Naive thymus-derived CD4-positive, alpha-beta T cell (primary cell): ENCODE data around the gene MYL11. TPM values are rescaled to one million over a fixed set of nuclear protein-coding genes. Genes with fewer than 3 reads are reported as not detected.
"Not testable (repeated sequence)": the region's sequence is repeated elsewhere in the genome, so short reads cannot be mapped to it uniquely, and the experiment has no call there.

Experiments used
- ATAC-seq: fragments of 150-1000 bp; cut with Tn5 transposase; 2 replicates; pipeline ENCODE4 v1.10.0; 2021; ENCODE audit warnings: mild to moderate bottlenecking, moderate library complexity
- CTCF ChIA-PET: fragments of 350-600 bp; sonication (Branson Sonifier 250); formaldehyde crosslinking; loops from one replicate; lab custom pipeline; 2021; ENCODE audit warnings: antibody characterized with exemption; lab: Charles Lee
- POLR2A ChIA-PET: fragments of 350-600 bp; sonication (Branson Sonifier 250); formaldehyde crosslinking; loops from one replicate; lab custom pipeline; 2021; ENCODE audit warnings: antibody characterized with exemption, inconsistent platforms; lab: Charles Lee
- DNase-seq, 9 donors: peaks; one replicate each; pipeline versions ENCODE4 v3.0.0 to v3.0.0-alpha.2; 2020 to 2022; ENCODE audit warnings: mixed read lengths in 1 of 9
- H3K27ac ChIP-seq: one replicate; pipeline ENCODE4 v1.7.0; 2013; ENCODE audit warnings: mild to moderate bottlenecking, low read depth, low read length, moderate library complexity
- H3K27me3 ChIP-seq, 2 donors: one replicate each; pipeline ENCODE4 v1.7.0; 2013; ENCODE audit warnings: low read length in 2 of 2, mild to moderate bottlenecking in 2 of 2, moderate library complexity in 2 of 2; ENCODE audit not compliant: control insufficient read depth in 2 of 2, insufficient read depth in 2 of 2
- H3K36me3 ChIP-seq, 3 experiments: 1 replicate in 2 of 3; 2 replicates in 1 of 3; pipeline ENCODE4 v1.7.0; 2013; ENCODE audit warnings: low read length in 3 of 3, mild to moderate bottlenecking in 3 of 3, moderate library complexity in 1 of 3; ENCODE audit not compliant: insufficient read depth in 3 of 3, control insufficient read depth in 2 of 3
- H3K4me1 ChIP-seq, 2 donors: one replicate each; pipeline ENCODE4 v1.7.0; 2013; ENCODE audit warnings: low read length in 2 of 2, mild to moderate bottlenecking in 2 of 2, moderate library complexity in 1 of 2; ENCODE audit not compliant: control insufficient read depth in 2 of 2, insufficient read depth in 2 of 2
- H3K4me3 ChIP-seq: 2 replicates; pipeline ENCODE4 v1.7.0; 2013; ENCODE audit warnings: mild to moderate bottlenecking, low read length
- H3K9me3 ChIP-seq, 3 experiments: 1 replicate in 2 of 3; 2 replicates in 1 of 3; pipeline ENCODE4 v1.7.0; 2013; ENCODE audit warnings: low read length in 3 of 3; ENCODE audit not compliant: control insufficient read depth in 2 of 3
- H3K27ac Mint-ChIP-seq, 9 donors: one replicate each; pipeline ENCODE4 v1.8.0; 2020 to 2022; ENCODE audit warnings: mixed read lengths in 9 of 9, mild to moderate bottlenecking in 8 of 9, moderate library complexity in 5 of 9, inconsistent platforms in 2 of 9
- H3K27me3 Mint-ChIP-seq, 5 donors: one replicate each; pipeline ENCODE4 v1.8.0; 2021 to 2022; ENCODE audit warnings: mixed read lengths in 5 of 5, mild to moderate bottlenecking in 1 of 5
- H3K36me3 Mint-ChIP-seq, 5 donors: one replicate each; pipeline ENCODE4 v1.8.0; 2020 to 2022; ENCODE audit warnings: mixed read lengths in 5 of 5, mild to moderate bottlenecking in 3 of 5, inconsistent platforms in 1 of 5
- H3K4me1 Mint-ChIP-seq, 7 donors: one replicate each; pipeline ENCODE4 v1.8.0; 2020 to 2022; ENCODE audit warnings: mixed read lengths in 7 of 7, mild to moderate bottlenecking in 3 of 7, inconsistent platforms in 1 of 7
- H3K4me3 Mint-ChIP-seq, 10 donors: one replicate each; pipeline ENCODE4 v1.8.0; 2020 to 2022; ENCODE audit warnings: mild to moderate bottlenecking in 10 of 10, mixed read lengths in 10 of 10, moderate library complexity in 6 of 10, inconsistent platforms in 2 of 10
- H3K9me3 Mint-ChIP-seq, 11 donors: one replicate each; pipeline ENCODE4 v1.8.0; 2020 to 2022; ENCODE audit warnings: mixed read lengths in 11 of 11, mild to moderate bottlenecking in 4 of 11, inconsistent platforms in 1 of 11, moderate library complexity in 1 of 11
- intact Hi-C, 2 donors: fragments of 100-400 bp; cut with micrococcal nuclease; formaldehyde crosslinking; loops; one replicate each; pipeline ENCODE4 v1.15.1; 2023
- polyA plus RNA-seq, 2 donors: library from polyadenylated mRNA; unstranded; fragments of 300-500 nt; fragmentation: Illumina TruSeq; gene quantifications; one replicate each; pipeline ENCODE4 v1.2.3, GENCODE V29; 2021
- total RNA-seq, 6 experiments: library from RNA in 5 of 6; stranded (reverse) in 5 of 6; gene quantifications; 1 replicate in 5 of 6; 2 replicates in 1 of 6; pipeline ENCODE4 v1.2.3 and lab custom pipeline; 2021 to 2026

The MYL11 gene
- total and polyA plus RNA-seq, 7 experiments from 2014 or later, result 0.87 to 2.0 (median 1.6) TPM; not detected in 4

DNA sequence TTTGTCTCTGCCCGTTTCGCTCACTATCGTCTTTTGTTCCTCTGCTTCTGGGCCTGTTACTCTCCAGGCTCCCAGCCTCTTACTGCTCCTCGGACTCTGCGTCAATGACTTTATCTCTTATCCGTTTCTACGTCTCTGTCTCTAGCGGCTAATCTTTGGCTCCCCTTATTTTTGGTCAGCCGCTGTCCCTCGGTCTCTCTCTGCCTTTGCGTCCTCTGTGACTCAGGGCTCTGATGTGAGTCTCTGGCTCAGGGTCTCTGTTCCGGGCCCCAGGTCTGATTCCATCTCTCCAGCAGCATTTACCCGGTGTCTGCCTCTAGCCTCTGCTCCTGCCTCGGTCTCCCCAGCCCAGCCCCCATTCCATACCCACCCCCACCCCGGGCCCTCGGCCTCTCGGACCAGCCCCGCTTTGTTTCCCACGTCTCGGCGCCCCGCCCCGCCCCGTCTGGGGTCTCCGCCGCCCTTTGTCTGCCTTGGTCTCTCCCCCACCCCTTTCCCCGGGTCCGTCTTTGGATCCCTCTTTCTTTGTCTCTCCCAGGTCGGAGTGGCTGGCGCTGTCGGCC lies 20.1 kb downstream of the MYL11 start:
- peaks cover 0 to 18% (median 0%) of the 10 kb centered on the region in 3 experiments for H3K36me3 ChIP-seq
- peaks cover 10 to 22% of the 10 kb centered on the region in 2 donors for H3K4me1 ChIP-seq
- DNase-seq, result no peak
- ChIA-PET CTCF (interaction anchor here (0.8 to 1.3 kb wide), 3 partner anchors 12 to 15 kb away, joined by 3 to 5 read pairs (median 4); partner anchors contain the start of genes SEPTIN1 and ZNF771), POLR2A (interaction anchor here (0.7 to 14.0 kb wide), 11 partner anchors 10 to 329 kb away, joined by 3 to 254 read pairs (median 4); partner anchors contain the start of genes ALDOA, SEPTIN1, TBC1D10B and ZNF747)
- intact Hi-C loops, result loop anchor here (1.0 to 2.0 kb wide), 5 partner anchors 12 to 24 kb away; partner anchors contain the start of genes ZNF771 (in 2 of the 2), SEPTIN1 (in 1 of the 2) and TBC1D10B (in 1 of the 2)
- no peaks in the 10 kb centered on the region for H3K27me3 ChIP-seq
- Mint-ChIP-seq H3K27ac (peak overlapping the region; percentile 63 to 95 (median 83)), H3K9me3 (no peaks in the 10 kb centered on the region), H3K4me1 (peaks cover 20 to 34% (median 25%) of the 10 kb centered on the region in 7 donors), H3K36me3 (peaks cover 0 to 7% (median 4%) of the 10 kb centered on the region in 5 donors), H3K27me3 (no peaks in the 10 kb centered on the region), H3K4me3 (peak overlapping the region; percentile 51 to 92 (median 86))
- H3K4me3 ChIP-seq, result peak overlapping the region; percentile 80
- H3K9me3 ChIP-seq, result no peaks in the 10 kb centered on the region
- H3K27ac ChIP-seq, result peak overlapping the region; percentile 71
- no peak for ATAC-seq

DNA sequence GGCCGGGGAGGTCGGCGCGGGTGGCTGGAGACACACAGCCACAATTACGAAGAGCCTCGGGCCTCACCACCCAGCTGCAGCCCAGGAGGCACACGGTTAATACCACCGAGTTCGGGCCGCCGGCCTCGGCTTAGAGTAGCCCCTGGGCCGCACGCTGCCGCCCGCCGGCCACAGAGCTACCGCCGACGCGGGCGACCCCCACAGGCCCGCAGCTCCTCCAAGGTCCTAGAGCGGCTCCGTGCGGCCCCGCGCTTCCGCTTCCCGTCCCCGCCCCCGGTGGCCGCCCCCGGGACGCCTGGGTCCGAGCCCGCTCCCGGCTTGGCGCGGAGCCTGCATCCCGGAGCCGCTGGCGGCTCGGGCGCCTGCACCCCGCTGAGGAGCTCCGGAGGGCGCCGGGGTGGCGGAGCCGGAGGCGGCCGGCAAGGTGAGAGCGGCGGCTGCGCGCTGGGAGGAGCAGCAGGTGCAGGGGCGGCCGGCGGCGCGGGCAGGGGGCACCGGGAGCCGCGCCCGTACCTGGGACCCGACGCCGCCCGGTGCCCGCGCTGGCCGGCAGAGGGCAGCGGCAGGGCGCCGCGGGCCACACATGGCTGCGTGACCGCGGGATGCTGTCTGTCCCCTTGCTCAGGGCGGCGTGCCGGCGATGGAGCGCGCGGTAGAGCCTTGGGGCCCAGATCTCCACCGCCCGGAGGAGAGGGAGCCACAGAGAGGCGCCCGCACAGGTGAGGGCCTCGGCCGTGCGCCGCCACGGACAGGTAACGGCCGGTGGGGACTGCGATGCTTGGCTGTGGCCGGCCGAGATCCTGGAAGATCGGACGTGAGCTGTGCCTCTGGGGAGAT lies 20.8 kb downstream of the MYL11 start, which contains the start of gene ZNF48:
ZNF48 (plus strand) TSS at position 266 of the 837 bp plus-strand sequence; CDS start at position 641, 375 bp downstream.
- peak; percentile 33 to 72 (median 45) for DNase-seq
- Mint-ChIP-seq H3K4me1 (peaks cover 23 to 39% (median 32%) of the 10 kb centered on the region in 7 donors), H3K9me3 (no peaks in the 10 kb centered on the region), H3K27me3 (no peaks in the 10 kb centered on the region), H3K27ac (peak within 1 kb of the TSS; percentile 69 to 95 (median 83)), H3K4me3 (peak within 1 kb of the TSS; percentile 85 to 92 (median 88)), H3K36me3 (peaks cover 0 to 7% (median 4%) of the 10 kb centered on the region in 5 donors)
- Histone ChIP-seq H3K36me3 (peaks cover 0 to 18% (median 0%) of the 10 kb centered on the region in 3 experiments), H3K27ac (peak within 1 kb of the TSS; percentile 71), H3K4me3 (peak within 1 kb of the TSS; percentile 80), H3K9me3 (no peaks in the 10 kb centered on the region), H3K4me1 (peaks cover 14 to 22% of the 10 kb centered on the region in 2 donors), H3K27me3 (no peaks in the 10 kb centered on the region)
- POLR2A ChIA-PET, result interaction anchor here (0.7 to 14.0 kb wide), 13 partner anchors 9 to 330 kb away, joined by 3 to 254 read pairs (median 4); partner anchors contain the start of genes ALDOA, MYL11, SEPTIN1 and TBC1D10B
- CTCF ChIA-PET, result interaction anchor here (0.8 to 1.3 kb wide), 6 partner anchors 12 to 34 kb away, joined by 3 to 5 read pairs (median 4); partner anchors contain the start of genes DCTPP1, SEPTIN1 and ZNF771
- intact Hi-C loops, result loop anchor here (1.0 to 2.0 kb wide), 5 partner anchors 12 to 25 kb away; partner anchors contain the start of genes ZNF771 (in 2 of the 2), SEPTIN1 (in 1 of the 2) and TBC1D10B (in 1 of the 2)
- ATAC-seq, result peak; percentile 80

DNA sequence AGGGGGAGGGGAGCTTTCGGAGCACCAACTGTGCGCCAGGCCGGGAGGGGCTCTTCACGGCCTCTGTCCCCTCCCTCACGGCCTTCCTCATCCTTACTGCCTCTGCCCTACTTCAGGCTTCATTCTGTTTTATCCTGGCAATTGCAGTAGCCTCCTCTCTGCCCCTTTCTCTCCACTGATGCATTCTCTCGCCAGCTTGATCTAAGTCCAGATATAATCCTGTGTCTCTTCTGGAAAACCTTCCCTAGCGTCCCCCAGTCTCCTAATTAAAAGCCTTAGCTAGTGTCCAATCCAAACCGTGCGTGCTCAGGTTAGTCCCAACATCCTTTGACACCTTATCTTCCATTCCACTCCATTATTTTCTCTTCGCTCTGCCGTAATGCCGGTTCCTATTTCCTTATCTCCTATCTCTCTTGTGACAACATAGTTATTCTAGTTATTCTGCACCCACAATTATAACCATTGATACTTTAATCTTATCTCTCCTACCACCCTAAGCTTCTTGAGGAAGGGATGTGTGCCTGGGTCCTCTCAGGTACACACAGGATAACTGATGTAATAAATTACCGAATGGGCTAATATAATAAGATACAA lies 21.5 kb downstream of the MYL11 start:
- Mint-ChIP-seq H3K27ac (peak overlapping the region; percentile 35 to 82 (median 67)), H3K9me3 (no peaks in the 10 kb centered on the region), H3K36me3 (peaks cover 0 to 7% (median 4%) of the 10 kb centered on the region in 5 donors), H3K4me3 (peak overlapping the region; percentile 80 to 92 (median 88)), H3K4me1 (peaks cover 27 to 39% (median 33%) of the 10 kb centered on the region in 7 donors), H3K27me3 (no peaks in the 10 kb centered on the region)
- Histone ChIP-seq H3K9me3 (no peaks in the 10 kb centered on the region), H3K36me3 (peaks cover 0 to 18% (median 0%) of the 10 kb centered on the region in 3 experiments), H3K27me3 (no peaks in the 10 kb centered on the region), H3K27ac (peak overlapping the region; percentile 71), H3K4me3 (peak overlapping the region; percentile 80), H3K4me1 (peaks cover 14 to 22% of the 10 kb centered on the region in 2 donors)
- POLR2A ChIA-PET, result interaction anchor here (0.9 to 14.0 kb wide), 9 partner anchors 12 to 331 kb away, joined by 3 to 254 read pairs (median 7); partner anchors contain the start of genes ALDOA, MYL11, SEPTIN1 and TBC1D10B
- DNase-seq, result no peak
- no peak for ATAC-seq
- CTCF ChIA-PET, result interaction anchor here (0.9 to 1.3 kb wide), 5 partner anchors 13 to 34 kb away, joined by 3 to 5 read pairs (median 4); partner anchors contain the start of genes DCTPP1 and SEPTIN1
- intact Hi-C loops, result loop anchor here (1.0 to 2.0 kb wide), 5 partner anchors 11 to 25 kb away; partner anchors contain the start of genes ZNF771 (in 2 of the 2), SEPTIN1 (in 1 of the 2) and TBC1D10B (in 1 of the 2)

DNA sequence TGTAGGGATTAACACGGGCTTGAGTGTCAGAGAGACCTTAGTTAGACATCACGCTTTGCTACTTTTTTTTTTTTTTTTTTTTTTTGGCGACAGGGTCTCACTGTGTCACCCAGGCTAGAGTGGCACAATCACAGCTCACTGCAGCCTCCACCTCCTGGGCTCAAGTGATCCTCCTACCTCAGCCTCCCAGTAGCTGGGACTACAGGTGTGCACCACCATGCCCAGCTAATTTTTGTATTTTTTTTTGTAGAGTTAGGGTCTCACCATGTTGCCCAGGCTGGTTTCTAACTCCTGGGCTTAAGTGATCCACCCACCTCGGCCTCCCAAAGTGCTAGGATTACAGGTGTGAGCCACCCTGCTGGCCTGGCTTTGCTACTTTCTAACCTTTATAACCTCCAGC lies 22.0 kb downstream of the MYL11 start:
- ATAC-seq, H3K36me3 Mint-ChIP-seq, H3K9me3 ChIP-seq, H3K27me3 ChIP-seq, DNase-seq, H3K9me3 Mint-ChIP-seq, H3K27ac ChIP-seq, intact Hi-C loops, H3K27me3 Mint-ChIP-seq: not testable (repeated sequence)
- H3K4me1 ChIP-seq, result peaks cover 14 to 22% of the 10 kb centered on the region in 2 donors
- H3K4me3 ChIP-seq, result peak overlapping the region; percentile 80
- Mint-ChIP-seq H3K27ac (peak overlapping the region in 7 of 9 donors; percentile 28 to 82 (median 67)), H3K4me1 (peaks cover 31 to 44% (median 39%) of the 10 kb centered on the region in 7 donors), H3K4me3 (peak overlapping the region; percentile 19 to 92 (median 87))
- peaks cover 0 to 18% (median 0%) of the 10 kb centered on the region in 3 experiments for H3K36me3 ChIP-seq
- ChIA-PET POLR2A (interaction anchor here (0.9 to 14.0 kb wide), 7 partner anchors 11 to 212 kb away, joined by 3 to 254 read pairs (median 15); partner anchors contain the start of genes MYL11, SEPTIN1, TBC1D10B and ZNF771), CTCF (interaction anchor here (0.9 to 1.3 kb wide), 3 partner anchors 12 to 21 kb away, joined by 3 to 5 read pairs (median 4); no protein-coding TSS in a partner anchor)

DNA sequence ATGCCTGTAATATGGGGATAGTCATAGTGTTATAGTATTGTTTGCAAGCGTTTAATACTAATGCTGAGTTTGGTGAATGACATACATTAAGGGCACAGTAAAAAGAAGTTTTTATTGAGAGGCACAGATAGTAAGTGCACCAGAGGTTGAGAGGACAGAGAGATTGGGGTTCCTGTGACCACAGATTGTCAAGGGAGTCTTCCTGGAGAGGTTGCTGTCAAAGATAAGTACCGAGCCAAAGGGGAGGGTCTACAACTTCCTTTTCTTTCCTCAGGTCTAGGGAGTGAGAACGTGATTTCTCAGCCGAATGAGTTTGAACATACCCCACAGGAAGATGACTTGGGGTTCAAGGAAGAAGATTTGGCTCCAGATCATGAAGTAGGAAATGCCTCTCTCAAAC lies 22.5 kb downstream of the MYL11 start:
- no peak for DNase-seq
- Mint-ChIP-seq H3K36me3 (peaks cover 0 to 7% (median 4%) of the 10 kb centered on the region in 5 donors), H3K4me3 (peak overlapping the region; percentile 12 to 92 (median 86)), H3K27ac (peak overlapping the region; percentile 5 to 82 (median 50)), H3K4me1 (peaks cover 32 to 46% (median 41%) of the 10 kb centered on the region in 7 donors), H3K9me3 (no peaks in the 10 kb centered on the region), H3K27me3 (no peaks in the 10 kb centered on the region)
- Histone ChIP-seq H3K4me3 (no peak overlapping the region), H3K36me3 (peaks cover 0 to 18% (median 0%) of the 10 kb centered on the region in 3 experiments), H3K27me3 (no peaks in the 10 kb centered on the region), H3K4me1 (peaks cover 14 to 22% of the 10 kb centered on the region in 2 donors), H3K9me3 (no peaks in the 10 kb centered on the region), H3K27ac (no peak overlapping the region)
- no peak for ATAC-seq
- intact Hi-C loops, result no loop called here
- ChIA-PET CTCF (interaction anchor here (1.3 kb wide), 1 partner anchor 12 kb away, joined by 4 read pairs; no protein-coding TSS in a partner anchor), POLR2A (interaction anchor here (1.0 to 14.0 kb wide), 5 partner anchors 10 to 212 kb away, joined by 3 to 254 read pairs (median 10); partner anchors contain the start of genes MYL11, SEPTIN1 and ZNF771)
